HepG2 (cell line): ENCODE data around the gene TULP4. TPM values are rescaled to one million over a fixed set of nuclear protein-coding genes. Genes with fewer than 3 reads are reported as not detected.

Experiments
- ARID2 ChIP-seq: sonication (generic); formaldehyde crosslinking; IDR thresholded peaks from 2 replicates; pipeline ENCODE4 v1.8.1; 2022; ENCODE audit warnings: mild to moderate bottlenecking, missing genetic modification reagents, borderline replicate concordance
- ARNT2 ChIP-seq: sonication (generic); formaldehyde crosslinking; IDR thresholded peaks from 2 replicates; pipeline ENCODE4 v1.8.0; 2022; ENCODE audit warnings: mild to moderate bottlenecking, low read depth, missing genetic modification reagents, moderate library complexity
- RARG ChIP-seq: sonication (generic); formaldehyde crosslinking; IDR thresholded peaks from 2 replicates; pipeline ENCODE4 v1.4.0; 2020; ENCODE audit warnings: low read depth, mild to moderate bottlenecking, missing genetic modification reagents
- SIX1 ChIP-seq: sonication (generic); formaldehyde crosslinking; IDR thresholded peaks from 2 replicates; pipeline ENCODE4 v1.4.0; 2020; ENCODE audit warnings: missing genetic modification reagents, borderline replicate concordance
- SMAD3 ChIP-seq: sonication (generic); formaldehyde crosslinking; IDR thresholded peaks from 2 replicates; pipeline ENCODE4 v1.4.0; 2020; ENCODE audit warnings: missing genetic modification reagents
- ZBTB7B ChIP-seq: sonication (generic); formaldehyde crosslinking; IDR thresholded peaks from 2 replicates; pipeline ENCODE4 v1.4.0; 2020; ENCODE audit warnings: missing genetic modification reagents
- ZNF251 ChIP-seq: sonication (generic); formaldehyde crosslinking; IDR thresholded peaks from 2 replicates; pipeline ENCODE4 v1.9.0; 2021; ENCODE audit warnings: mild to moderate bottlenecking, missing genetic modification reagents
- ZNF782 ChIP-seq: sonication (generic); formaldehyde crosslinking; IDR thresholded peaks from 2 replicates; pipeline ENCODE4 v1.4.0; 2020; ENCODE audit warnings: missing genetic modification reagents, mild to moderate bottlenecking, borderline replicate concordance
- polyA plus RNA-seq, 8 experiments: library from polyadenylated mRNA; depleted of rRNA in 3 of 8; stranded (reverse) in 7 of 8; unstranded in 1 of 8; fragments of >200 nt; fragmentation: Illumina TruSeq in 4 of 8; extraction: Trizol in 4 of 8; gene quantifications; 2 replicates each; pipeline versions ENCODE4 v1.2.1 to v1.2.3, GENCODE V29; 2011 to 2016; ENCODE audit warnings: low read depth in 4 of 8, missing spikeins in 1 of 8, mixed read lengths in 1 of 8; ENCODE audit not compliant: insufficient read depth in 1 of 8
- total RNA-seq, 5 experiments: library from RNA; depleted of rRNA; stranded (reverse); fragments of >200 nt; fragmentation: Illumina TruSeq; extraction: Trizol; gene quantifications; 2 replicates each; pipeline ENCODE4 v1.2.3, GENCODE V29; 2016; ENCODE audit warnings: low read depth in 1 of 5
- TF ChIP-seq, protein P1 (sequence below): sonication (generic); formaldehyde crosslinking; IDR thresholded peaks from 2 replicates; pipeline ENCODE4 v1.5.0; 2020; ENCODE audit warnings: mild to moderate bottlenecking, missing genetic modification reagents, borderline replicate concordance
- TF ChIP-seq, protein P2 (sequence below): sonication (generic); formaldehyde crosslinking; IDR thresholded peaks from 2 replicates; pipeline ENCODE4 v1.4.0; 2020; ENCODE audit warnings: missing genetic modification reagents, low read depth, mild to moderate bottlenecking, borderline replicate concordance
- TF ChIP-seq, protein P3 (sequence below): sonication (generic); formaldehyde crosslinking; IDR thresholded peaks from 2 replicates; pipeline ENCODE4 v1.4.0; 2020; ENCODE audit warnings: mild to moderate bottlenecking, missing genetic modification reagents, borderline replicate concordance
- TF ChIP-seq, protein P4 (sequence below): sonication (generic); formaldehyde crosslinking; IDR thresholded peaks from 2 replicates; pipeline ENCODE4 v1.4.0; 2020; ENCODE audit warnings: mild to moderate bottlenecking, missing genetic modification reagents

The TULP4 gene
- total and polyA plus RNA-seq, 2 of the 13 experiments (the other 11 are each of a cell fraction or from before 2014, with no cell fraction given), result 21.1 to 122 TPM

DNA sequence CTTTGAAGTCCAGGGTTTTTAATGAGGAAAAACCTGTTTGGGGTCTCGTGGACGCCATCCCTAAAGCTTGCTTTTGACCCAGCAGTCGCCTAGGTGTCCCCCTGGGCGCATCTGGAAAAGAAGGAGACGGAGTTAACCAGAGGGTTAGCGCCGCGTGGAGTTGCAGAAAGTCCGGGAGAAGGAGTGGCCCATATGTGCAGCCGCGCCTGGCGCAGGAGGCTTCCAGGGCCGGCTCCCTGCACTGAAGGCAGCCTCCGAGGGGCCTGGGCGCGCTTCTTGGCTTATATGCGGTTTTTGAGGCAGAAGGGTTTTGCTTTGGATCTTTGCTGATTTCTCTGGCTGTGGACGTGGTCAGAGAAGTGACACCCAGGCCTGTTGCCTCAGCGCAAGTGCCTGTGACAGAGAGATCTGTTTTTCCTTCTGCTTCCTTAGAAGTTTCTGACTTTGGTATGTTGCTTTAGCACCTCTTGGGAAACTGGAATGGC is 248.6 kb downstream of the TULP4 start (continued):
- TF ChIP-seq, protein P1, sequence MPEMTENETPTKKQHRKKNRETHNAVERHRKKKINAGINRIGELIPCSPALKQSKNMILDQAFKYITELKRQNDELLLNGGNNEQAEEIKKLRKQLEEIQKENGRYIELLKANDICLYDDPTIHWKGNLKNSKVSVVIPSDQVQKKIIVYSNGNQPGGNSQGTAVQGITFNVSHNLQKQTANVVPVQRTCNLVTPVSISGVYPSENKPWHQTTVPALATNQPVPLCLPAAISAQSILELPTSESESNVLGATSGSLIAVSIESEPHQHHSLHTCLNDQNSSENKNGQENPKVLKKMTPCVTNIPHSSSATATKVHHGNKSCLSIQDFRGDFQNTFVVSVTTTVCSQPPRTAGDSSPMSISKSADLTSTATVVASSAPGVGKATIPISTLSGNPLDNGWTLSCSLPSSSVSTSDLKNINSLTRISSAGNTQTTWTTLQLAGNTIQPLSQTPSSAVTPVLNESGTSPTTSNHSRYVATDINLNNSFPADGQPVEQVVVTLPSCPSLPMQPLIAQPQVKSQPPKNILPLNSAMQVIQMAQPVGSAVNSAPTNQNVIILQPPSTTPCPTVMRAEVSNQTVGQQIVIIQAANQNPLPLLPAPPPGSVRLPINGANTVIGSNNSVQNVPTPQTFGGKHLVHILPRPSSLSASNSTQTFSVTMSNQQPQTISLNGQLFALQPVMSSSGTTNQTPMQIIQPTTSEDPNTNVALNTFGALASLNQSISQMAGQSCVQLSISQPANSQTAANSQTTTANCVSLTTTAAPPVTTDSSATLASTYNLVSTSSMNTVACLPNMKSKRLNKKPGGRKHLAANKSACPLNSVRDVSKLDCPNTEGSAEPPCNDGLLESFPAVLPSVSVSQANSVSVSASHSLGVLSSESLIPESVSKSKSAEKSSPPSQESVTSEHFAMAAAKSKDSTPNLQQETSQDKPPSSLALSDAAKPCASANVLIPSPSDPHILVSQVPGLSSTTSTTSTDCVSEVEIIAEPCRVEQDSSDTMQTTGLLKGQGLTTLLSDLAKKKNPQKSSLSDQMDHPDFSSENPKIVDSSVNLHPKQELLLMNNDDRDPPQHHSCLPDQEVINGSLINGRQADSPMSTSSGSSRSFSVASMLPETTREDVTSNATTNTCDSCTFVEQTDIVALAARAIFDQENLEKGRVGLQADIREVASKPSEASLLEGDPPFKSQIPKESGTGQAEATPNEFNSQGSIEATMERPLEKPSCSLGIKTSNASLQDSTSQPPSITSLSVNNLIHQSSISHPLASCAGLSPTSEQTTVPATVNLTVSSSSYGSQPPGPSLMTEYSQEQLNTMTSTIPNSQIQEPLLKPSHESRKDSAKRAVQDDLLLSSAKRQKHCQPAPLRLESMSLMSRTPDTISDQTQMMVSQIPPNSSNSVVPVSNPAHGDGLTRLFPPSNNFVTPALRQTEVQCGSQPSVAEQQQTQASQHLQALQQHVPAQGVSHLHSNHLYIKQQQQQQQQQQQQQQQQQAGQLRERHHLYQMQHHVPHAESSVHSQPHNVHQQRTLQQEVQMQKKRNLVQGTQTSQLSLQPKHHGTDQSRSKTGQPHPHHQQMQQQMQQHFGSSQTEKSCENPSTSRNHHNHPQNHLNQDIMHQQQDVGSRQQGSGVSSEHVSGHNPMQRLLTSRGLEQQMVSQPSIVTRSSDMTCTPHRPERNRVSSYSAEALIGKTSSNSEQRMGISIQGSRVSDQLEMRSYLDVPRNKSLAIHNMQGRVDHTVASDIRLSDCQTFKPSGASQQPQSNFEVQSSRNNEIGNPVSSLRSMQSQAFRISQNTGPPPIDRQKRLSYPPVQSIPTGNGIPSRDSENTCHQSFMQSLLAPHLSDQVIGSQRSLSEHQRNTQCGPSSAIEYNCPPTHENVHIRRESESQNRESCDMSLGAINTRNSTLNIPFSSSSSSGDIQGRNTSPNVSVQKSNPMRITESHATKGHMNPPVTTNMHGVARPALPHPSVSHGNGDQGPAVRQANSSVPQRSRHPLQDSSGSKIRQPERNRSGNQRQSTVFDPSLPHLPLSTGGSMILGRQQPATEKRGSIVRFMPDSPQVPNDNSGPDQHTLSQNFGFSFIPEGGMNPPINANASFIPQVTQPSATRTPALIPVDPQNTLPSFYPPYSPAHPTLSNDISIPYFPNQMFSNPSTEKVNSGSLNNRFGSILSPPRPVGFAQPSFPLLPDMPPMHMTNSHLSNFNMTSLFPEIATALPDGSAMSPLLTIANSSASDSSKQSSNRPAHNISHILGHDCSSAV (CRISPR knock-in tag), result 0 out of 2 replicates have a peak, but pooled peaks have one; percentile 41
- TF ChIP-seq, protein P2, sequence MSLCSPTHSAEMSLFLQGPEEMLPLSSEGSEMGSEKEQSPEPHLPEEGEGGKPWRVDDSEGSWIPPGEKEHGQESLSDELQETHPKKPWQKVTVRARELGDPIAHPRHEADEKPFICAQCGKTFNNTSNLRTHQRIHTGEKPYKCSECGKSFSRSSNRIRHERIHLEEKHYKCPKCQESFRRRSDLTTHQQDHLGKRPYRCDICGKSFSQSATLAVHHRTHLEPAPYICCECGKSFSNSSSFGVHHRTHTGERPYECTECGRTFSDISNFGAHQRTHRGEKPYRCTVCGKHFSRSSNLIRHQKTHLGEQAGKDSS (CRISPR knock-in tag), result 0 out of 2 replicates have a peak, but pooled peaks have one; percentile 7
- TF ChIP-seq ARID2 (CRISPR knock-in tag) (peak; percentile 89; the same call in 1 of the 2 replicates), RARG (CRISPR knock-in tag) (0 out of 2 replicates have a peak, but pooled peaks have one; percentile 29), ZNF251 (CRISPR knock-in tag) (0 out of 2 replicates have a peak, but pooled peaks have one; percentile 25), SMAD3 (CRISPR knock-in tag) (0 out of 2 replicates have a peak, but pooled peaks have one; percentile 16), SIX1 (CRISPR knock-in tag) (0 out of 2 replicates have a peak, but pooled peaks have one; percentile 14), ZNF782 (CRISPR knock-in tag) (0 out of 2 replicates have a peak, but pooled peaks have one; percentile 56), ZBTB7B (peak; percentile 33; the same call in 1 of the 2 replicates), ARNT2 (CRISPR knock-in tag) (0 out of 2 replicates have a peak, but pooled peaks have one; percentile 23)
- TF ChIP-seq, protein P3, sequence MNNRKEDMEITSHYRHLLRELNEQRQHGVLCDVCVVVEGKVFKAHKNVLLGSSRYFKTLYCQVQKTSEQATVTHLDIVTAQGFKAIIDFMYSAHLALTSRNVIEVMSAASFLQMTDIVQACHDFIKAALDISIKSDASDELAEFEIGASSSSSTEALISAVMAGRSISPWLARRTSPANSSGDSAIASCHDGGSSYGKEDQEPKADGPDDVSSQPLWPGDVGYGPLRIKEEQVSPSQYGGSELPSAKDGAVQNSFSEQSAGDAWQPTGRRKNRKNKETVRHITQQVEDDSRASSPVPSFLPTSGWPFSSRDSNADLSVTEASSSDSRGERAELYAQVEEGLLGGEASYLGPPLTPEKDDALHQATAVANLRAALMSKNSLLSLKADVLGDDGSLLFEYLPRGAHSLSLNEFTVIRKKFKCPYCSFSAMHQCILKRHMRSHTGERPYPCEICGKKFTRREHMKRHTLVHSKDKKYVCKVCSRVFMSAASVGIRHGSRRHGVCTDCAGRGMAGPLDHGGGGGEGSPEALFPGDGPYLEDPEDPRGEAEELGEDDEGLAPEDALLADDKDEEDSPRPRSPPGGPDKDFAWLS (CRISPR knock-in tag), result no peak
- TF ChIP-seq, protein P4, sequence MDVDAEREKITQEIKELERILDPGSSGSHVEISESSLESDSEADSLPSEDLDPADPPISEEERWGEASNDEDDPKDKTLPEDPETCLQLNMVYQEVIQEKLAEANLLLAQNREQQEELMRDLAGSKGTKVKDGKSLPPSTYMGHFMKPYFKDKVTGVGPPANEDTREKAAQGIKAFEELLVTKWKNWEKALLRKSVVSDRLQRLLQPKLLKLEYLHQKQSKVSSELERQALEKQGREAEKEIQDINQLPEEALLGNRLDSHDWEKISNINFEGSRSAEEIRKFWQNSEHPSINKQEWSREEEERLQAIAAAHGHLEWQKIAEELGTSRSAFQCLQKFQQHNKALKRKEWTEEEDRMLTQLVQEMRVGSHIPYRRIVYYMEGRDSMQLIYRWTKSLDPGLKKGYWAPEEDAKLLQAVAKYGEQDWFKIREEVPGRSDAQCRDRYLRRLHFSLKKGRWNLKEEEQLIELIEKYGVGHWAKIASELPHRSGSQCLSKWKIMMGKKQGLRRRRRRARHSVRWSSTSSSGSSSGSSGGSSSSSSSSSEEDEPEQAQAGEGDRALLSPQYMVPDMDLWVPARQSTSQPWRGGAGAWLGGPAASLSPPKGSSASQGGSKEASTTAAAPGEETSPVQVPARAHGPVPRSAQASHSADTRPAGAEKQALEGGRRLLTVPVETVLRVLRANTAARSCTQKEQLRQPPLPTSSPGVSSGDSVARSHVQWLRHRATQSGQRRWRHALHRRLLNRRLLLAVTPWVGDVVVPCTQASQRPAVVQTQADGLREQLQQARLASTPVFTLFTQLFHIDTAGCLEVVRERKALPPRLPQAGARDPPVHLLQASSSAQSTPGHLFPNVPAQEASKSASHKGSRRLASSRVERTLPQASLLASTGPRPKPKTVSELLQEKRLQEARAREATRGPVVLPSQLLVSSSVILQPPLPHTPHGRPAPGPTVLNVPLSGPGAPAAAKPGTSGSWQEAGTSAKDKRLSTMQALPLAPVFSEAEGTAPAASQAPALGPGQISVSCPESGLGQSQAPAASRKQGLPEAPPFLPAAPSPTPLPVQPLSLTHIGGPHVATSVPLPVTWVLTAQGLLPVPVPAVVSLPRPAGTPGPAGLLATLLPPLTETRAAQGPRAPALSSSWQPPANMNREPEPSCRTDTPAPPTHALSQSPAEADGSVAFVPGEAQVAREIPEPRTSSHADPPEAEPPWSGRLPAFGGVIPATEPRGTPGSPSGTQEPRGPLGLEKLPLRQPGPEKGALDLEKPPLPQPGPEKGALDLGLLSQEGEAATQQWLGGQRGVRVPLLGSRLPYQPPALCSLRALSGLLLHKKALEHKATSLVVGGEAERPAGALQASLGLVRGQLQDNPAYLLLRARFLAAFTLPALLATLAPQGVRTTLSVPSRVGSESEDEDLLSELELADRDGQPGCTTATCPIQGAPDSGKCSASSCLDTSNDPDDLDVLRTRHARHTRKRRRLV (CRISPR knock-in tag), result 0 out of 2 replicates have a peak, but pooled peaks have one; percentile 17
